ENCODE data around the gene DNM2.

GRCh38 chr19:10766049-10766623 lies 48.3 kb downstream of the DNM2 start:
- TF ChIP-seq CTCF (IDR thresholded peaks at IDR 0.05), result no peak
- no peak for TF ChIP-seq POLR2A (IDR thresholded peaks at IDR 0.05)
